Middle frontal gyrus (tissue), 1 donor: ENCODE results near the gene TTC28.
"Not testable (repeated sequence)": the region's sequence is repeated elsewhere in the genome, so short reads cannot be mapped to it uniquely, and the experiment has no call there.

ENCODE experiments used
- DNase-seq: peaks from one replicate; pipeline ENCODE4 v3.0.0-alpha.2; 2015; ENCODE audit warnings: low spot score; ENCODE audit errors: extremely low spot score

The TTC28 gene

DNA sequence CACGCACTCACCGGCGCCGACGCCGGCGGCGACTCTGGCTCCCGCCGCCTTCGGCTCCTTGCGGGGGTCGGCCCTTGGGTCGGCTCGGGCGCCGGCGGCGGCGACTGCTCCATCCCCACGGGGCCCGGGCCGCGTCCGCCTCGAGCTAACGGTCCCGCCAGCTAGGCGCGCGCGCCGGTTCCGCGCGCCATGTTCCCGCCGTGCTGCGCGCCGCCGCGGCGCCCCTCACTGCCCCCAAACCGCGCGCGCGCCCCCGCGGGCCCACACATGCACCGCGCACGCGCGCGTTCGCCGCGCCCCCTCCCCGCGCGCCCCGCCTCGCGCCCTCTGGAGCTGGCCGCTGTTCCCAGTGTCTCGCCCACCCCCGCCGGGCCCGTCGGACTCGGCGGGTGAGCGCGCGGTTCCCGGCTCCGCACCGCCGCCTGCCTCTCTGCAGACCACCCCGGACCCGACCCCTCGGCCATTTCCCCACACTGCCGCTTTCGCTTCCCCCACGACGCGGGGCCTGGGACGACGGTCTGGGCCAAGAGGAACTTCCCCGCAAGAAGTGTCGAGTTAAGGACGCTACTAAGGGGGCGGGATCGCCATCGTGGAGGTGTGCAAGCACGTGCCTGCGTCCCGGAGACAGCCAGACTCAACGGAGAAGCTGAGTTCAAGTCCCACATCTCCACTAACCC, at the start of gene TTC28:
Gene TTC28, minus strand, starts transcription at position 230 of the 677 bp plus-strand sequence. Its CDS starts 117 bp downstream, at position 113.
- DNase-seq: peak; percentile 44

DNA sequence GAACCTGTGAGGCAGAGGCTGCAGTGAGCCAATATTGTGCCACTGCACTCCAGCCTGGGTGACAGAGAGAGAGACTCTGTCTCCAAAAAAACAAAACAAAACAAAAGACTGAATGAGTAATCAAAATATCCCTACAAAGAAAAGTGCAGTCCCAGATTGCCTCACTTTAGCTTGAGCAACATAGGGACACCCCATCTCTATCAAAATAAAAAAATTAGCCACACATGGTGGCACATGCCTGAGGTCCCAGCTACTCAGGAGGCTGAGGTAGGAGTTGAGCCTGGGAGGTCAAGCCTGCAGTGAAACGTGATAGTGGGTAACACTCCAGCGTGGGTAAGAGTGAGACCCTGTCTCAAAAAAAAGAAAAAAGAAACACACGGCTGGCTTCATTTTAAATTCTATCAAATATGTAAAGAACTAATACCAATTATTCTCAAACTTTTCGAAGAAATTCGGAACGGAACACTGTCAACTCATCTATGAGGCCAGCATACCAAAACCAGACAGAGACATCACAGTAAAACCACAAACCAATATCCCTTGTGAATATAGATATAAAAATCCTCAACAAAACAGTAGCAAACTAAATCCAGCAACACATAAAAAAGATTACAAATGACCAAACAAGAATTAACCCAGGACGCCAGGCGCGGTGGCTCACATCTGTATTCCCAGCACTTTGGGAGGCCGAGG, 49.1 kb upstream of the TTC28 start:
- DNase-seq: no peak

DNA sequence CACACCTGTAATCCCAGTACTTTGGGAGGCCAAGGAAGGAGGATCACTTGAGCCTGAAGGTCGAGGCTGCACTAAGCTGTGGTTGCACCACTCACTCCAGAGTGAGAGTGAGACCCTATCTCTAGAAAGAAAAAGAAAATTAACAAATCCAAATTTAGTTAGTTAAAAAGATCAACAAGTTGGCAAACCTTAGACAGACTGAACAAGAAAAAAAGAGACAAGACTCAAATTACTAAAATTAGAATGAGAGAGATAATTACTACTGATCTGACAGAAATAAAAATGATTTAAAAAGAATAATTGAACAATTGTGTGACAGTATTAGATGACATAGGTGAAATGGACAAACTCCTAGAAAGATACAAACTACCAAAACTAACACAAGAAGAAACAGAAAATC, 48.4 kb upstream of the TTC28 start:
- DNase-seq: no peak

DNA sequence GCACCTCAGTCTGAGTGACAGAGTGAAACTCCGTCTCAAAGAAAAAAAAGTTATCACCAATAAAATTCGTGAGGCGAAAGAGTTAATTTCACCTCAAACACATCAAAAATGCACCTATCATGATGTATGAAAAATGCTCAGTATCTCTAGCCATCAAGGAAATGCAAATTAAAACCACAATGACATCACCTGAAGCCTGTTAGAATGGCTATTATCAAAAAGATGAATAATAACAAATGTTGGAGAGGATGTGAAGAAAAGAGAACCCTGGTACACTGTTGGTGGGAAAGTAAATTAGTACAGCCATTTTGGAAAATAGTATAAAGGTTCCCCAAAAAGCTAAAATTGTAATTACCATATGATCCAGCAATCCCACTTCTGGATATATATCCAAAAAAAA, 38.4 kb upstream of the TTC28 start:
- no peak for DNase-seq

DNA sequence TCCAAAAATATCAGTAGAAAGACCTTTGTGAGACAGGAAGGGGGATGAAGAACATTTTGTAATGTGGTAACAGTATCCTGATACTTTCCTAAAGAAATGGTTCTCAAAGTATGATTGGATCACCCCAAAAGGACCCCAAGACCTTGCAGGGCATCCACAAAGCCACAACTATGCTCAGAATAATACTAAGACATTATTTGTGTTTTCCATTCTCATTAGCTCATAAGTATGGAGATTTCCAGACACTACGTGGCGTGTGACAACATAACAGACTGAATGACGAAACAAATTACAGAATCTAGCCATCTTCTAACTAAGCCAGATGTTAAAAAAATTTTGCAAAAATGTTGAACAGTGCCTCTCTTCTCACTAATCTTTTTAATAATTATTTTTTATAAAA, 37.0 kb upstream of the TTC28 start:
- DNase-seq: no peak

DNA sequence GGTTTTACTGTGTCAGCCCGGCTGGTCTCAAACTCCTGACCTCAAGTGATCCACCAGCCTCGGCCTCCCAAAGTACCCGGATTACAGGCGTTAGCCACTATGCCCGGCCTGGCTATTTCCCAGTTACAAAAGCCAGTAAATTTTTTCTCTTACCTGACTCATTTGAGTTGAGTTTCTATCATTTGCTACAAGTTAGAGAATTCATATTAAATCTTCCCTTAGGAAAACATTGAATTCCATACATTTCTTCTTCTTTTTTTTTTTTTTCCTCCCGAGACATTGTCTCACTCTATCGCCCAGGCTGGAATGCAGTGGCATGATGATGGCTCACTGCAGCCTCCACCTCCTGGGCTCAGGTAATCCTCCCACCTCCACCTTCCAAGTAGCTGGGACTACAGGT, 36.0 kb upstream of the TTC28 start:
- no peak for DNase-seq

DNA sequence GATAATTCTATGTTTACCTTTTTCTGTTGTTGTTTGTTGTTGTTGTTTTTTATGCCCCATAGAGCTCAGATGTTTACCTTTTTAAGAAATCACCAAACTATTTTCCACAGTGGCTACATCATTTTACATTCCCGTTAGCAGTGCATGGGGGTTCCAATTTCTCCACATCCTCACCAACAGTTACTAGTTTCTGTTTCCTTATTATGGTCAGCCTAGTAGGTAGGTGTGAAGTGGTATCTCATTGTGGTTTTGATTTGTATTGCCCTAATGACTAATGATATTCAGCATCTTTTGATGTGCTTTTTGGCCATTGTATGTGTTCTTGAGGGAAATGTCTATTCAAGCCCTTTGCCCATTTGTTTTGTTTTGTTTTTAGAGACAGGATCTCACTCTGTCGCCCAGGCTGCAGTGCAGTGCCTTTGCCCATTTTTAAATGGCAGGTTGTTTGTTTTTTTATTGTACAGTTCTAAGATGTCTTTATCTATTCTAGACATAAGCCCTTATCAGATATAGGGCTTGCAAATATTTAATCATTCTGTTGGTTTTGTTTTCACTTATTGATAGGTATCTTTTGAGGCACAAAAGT, 34.5 kb upstream of the TTC28 start:
- no peak for DNase-seq

DNA sequence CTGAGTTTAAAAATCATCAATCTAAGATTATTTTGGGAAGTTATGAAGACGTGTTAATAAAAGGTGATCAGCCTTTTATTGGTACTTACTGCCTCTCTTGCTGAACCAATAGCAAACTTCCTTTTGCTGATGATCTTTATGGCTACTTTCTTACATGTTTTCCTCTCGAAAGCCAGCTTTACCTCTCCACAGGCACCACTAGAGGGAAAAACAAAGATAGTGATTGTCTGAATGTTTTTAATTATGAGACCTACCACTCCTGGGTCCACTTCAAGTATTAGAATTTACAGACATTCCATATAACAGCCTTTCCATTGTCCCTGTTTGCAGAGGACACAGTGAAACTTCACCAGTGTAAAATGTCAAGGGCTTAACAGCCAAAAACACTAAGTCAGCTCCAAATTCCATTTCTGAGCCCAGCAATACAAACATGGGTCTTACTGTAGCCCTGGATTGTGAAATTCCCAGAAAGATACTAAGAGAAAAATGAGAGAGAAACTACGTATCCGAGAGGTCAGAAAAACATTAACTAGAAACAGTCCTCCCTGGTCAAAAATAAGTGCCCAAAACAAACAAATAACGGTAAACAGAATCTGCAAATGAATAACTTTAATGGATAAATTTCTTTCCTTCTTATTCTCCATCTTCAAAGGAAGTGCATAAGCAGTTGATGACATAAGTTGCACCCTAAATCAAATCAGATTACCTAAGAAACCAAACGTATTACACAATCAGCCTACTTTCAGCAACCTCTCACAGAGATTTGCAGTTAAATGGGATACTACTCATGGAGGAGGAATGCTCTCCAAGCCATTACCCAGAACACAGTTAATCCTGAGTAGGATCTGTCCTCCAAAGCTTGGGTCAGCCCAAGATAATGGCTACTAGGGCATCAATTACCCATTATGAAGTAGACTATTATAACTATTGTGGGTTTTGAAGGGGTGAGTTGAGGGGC, 32.5 kb upstream of the TTC28 start:
- DNase-seq: no peak

DNA sequence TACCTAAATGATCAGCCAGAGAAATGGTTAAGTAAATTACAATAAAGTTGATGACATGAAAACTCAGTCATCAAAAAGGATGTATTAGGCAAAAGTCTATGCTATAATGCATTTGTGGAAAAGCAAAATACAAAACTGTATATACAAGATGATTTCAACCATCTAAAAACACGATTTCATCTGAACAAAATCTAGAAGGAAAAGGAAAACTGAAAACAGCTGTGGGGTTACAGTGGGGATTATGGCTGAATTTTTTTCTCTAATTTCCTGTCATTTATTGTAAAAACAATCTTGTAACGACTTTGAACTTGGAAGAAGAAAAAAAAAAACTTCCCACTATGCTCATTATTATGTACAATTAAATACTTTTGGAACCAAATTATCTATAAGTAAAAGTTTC, 31.7 kb upstream of the TTC28 start:
- no peak for DNase-seq

DNA sequence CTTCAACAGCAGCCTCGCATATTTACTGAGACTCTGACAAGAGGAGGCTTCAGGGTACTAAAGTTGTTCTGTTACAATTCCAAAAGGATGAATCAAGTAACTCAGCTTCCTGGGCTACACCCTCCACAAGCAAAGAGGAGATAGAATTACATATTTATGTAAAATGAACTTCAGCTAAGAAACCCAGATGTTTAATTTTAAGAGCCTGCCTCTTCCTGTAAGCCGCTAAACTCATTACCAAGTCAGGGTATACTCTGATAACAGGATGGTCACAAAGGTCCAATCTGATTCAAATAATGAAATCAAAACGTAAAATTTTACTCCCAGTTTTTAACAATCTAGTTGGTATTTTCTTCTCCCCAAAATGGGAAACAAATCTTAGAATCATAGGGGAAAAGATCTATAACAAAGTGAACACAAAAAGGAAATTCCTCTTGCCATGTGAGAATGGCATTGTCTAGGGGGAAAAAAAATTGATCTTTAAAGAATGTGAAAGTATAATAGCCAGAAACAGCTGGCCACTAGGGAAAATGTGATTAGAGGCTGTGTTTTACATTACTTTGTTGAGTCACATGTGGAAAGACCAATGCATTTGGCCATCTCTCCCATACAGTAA, 31.0 kb upstream of the TTC28 start:
- no peak for DNase-seq

DNA sequence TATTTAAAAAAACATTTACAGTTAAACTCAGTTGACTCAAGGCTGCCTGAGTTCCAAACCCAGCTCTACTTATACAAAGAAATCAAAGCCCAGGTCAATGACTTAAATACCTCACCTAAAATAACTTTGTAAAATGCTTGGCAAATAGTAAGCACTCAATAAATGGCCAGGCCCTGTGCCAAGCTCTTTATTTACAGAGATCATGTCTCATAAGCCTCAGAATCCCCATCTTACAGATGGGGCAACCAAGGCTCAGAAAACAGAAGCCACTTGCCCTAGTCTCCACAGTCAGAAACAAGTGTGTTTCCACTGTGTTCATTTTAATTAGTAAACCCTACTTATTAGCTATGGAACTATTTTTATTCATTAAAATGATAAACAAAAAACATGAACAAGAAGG, 30.5 kb upstream of the TTC28 start:
- no peak for DNase-seq

DNA sequence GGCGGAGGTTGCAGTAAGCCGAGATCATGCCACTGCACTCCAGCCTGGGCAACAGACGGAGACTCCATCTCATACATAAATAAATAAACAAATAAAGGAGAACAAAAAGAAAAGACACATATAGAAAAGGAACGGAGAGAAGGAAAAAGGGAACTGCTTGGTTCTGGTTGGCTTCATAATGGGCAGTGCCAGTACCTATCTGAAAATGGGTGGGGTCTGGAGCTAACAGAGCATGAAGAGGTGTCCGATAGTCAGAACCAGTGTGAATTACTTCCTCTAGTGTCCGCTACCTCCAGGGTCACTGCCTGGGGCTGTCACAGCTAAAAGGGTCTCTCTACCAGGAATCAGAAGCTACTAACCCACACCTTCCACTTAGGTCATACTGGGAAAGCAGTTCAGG, 27.2 kb upstream of the TTC28 start:
- DNase-seq: no peak

DNA sequence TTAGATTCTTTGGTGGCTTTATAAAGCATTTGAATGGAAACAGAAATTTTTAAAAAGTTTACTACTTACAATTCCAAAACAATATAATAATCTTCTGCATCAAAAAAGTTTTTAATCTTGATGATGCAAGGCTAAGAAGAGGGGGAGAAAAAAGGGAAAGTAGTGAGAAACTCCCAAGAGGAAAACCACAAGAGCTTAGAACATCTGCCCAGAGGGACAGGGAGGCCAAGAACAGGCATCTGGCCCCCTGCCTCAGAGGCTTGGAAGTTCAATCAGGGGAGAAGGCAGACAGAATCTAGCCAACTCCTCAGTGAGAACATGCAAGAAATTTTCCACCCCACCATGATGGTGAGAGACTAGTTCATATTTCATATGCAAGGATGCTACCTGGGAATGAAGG, 23.8 kb upstream of the TTC28 start:
- DNase-seq: no peak

DNA sequence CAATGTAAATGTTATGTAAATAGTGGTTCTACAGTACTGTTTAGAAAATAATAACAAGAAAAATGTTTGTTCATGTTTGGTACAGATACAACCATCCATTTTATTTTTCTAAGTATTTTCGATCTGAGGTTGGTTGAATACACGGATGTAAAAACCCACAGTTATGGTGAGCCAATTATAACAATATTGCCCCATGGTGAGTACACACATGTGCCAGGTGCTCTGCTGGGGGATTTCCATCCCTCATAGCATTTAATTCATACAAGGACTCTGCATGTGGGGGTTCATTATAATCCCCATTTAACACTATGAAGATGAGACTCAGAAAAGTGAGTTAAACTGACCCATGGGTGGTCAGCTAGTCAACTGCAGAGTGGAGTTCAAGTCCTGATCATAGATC, 23.3 kb upstream of the TTC28 start:
- no peak for DNase-seq

DNA sequence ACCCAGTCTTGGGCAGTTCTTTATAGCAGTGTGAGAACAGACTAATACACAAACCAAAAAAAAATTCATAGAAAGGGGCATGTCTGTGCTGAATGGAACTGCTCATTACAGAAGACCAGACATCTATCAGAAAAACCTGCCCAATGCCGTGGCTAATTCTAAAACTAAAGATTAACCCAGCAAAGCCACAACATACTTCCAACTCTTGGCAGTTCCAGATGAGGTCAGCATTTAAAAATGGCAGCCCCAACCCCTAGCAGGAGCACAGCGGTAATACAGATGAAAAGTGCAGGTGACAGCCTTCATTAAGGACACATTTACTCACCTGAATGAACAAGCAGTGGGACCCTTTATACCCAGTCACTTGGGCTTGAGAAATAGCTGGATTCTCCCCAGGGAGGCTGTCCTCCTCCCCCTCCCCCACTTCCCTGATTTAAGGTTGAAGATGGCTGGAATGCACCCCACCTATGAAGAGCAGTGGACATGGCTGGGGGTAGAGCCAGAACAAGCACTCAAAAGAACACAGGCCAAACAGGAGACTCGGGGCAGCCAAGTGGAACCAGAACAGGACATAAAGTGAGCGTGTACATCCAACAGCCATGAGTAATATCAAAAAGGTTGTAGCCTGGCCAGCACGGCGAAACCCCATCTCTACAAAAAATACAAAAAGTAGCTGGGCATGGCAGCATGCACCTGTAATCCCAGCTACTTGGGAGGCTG, 13.6 kb upstream of the TTC28 start:
- DNase-seq: not testable (repeated sequence)

DNA sequence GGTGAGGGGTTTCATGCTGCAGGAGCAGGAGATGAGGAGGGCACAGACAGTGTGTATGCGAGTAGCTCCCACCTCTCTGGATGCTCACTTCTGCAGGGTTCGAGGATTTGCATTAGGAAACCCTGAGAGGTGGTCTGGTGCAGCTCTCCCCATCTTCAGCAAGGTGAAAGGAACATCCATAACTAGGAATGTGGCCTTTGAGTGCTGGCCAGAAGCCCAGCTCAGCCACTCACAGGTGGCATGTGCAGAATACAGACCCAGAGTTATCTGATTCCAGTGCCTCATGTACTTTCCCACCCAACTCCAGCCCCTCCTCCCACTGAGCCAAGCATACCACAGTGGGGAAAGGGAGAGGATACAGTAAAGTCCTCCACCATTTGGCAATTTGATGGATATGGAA, 10.2 kb upstream of the TTC28 start:
- not testable (repeated sequence) for DNase-seq

DNA sequence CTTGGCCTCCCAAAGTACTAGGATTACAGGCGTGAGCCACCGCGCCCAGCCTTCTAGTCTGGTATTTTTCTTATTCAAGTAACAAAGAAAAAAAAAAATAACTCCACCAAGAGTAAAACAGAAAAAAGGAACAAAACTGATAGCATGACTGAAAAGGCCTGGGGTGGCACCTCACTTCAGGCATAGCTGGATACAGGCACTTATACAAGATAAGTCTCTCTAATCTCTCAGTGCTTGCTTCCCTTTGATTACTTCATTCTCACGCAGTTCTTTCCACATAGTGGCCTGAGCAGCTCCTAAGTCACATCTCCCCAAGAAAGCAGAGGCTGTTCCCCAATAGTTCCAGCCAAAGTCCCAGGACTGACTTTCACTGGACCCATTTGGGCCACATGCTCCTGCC, 3.3 kb upstream of the TTC28 start:
- not testable (repeated sequence) for DNase-seq

DNA sequence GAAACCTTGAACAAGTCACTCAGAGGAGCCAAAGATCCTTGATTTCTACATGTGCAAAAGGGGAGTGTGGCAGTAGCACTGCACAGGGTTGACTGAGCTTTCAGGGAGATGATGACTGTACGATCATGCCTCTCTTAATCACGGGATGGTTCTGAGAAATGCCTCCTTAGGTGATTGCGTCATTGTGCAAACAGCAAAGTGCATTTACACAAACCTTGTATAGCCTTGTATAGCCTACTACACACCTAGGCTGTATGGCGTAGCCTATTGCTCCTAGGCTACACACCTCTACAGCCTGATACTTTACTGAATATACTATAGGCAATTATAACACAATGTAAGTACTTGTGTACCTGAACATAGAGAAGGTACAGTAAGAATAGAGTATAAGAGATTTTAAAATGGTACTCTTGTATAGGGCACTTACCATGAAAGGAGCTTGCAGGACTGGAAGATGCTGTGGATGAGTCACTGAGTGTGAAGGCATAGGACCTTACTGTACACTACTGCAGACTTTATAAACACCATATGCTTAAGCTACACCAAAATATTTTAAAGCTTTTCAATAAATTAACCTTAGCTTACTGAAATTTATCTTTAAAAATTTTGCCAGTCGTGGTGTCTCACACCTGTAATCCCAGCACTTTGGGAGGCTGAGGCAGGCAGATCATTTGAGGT, 1.3 kb upstream of the TTC28 start:
- not testable (repeated sequence) for DNase-seq

DNA sequence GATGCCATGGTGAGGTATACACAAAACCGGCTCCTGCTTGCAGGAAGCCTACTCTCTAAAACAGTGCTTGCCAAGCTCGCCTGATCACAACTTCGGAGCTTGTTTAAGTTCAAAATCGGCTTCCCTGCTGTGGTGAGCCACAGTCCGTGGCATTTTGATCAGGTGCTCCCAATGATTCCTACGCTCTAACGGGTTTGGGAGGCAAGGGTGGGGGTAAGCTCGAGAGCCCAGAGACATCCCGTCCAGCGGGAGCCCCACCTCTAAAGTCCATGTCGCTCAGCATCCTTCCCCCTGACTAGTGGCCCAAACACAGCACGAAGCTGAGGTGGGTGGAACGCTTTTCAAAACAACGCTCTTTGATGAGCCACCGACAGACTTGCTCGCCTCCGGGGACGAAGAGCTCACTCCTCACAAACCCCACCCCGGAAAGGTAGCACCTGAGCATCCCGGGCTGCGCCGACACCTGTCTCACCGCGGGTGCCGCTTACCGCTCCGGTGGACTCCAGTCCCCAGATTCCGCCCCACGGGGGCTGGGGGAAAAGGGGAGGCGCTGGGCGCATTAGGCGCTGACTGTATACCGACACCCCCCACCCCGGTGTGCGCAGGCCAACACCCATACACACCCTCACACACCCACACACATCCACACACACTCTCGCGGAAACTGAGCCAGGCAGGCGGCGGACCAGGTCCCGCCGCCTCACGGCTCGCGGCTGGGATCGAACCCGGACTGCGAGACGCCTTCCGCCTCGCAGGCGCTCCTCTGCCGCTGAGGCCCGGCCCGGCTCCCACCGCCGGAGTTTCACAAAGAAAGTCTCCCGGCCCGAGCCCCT, 646 bp downstream of the TTC28 start:
- DNase-seq: not testable (repeated sequence)
